22Rv1 (cell line): ENCODE results near the gene DYRK2.

Experiments used
- CTCF ChIP-seq: fragments of 450-650 bp; IDR thresholded peaks from 2 replicates; pipeline ENCODE4 v1.5.1; 2017; ENCODE audit warnings: mild to moderate bottlenecking
- ZFX ChIP-seq: fragments of 450-650 bp; IDR thresholded peaks from 2 replicates; pipeline ENCODE4 v1.6.1; 2017; ENCODE audit warnings: antibody characterized with exemption, borderline replicate concordance

- TF ChIP-seq CTCF (0 out of 2 replicates have a peak, but pooled peaks have one; percentile 9), ZFX (no peak)
Observed at GRCh38 chr12:67624355-67624754, 24.2 kb upstream of the DYRK2 start.
